ENCODE data around the gene SELENOS.

GRCh38 chr15:101242160-101242998 is 34.9 kb downstream of the SELENOS start:
- TF ChIP-seq POLR2AphosphoS5 (IDR thresholded peaks at IDR 0.05; ENCODE audit: low read depth, low read length) = no peak
- peak; percentile 39; the same call in 1 of the 2 replicates for TF ChIP-seq POLR2A (IDR thresholded peaks at IDR 0.05; ENCODE audit: low read depth, low read length)

Data from GM12892 (cell line).